ENCODE data around the gene RNF26. TPM values are rescaled to one million over a fixed set of nuclear protein-coding genes. Genes with fewer than 3 reads are reported as not detected.

RNF26 gene
- total RNA-seq, 1 donor from 2014 or later, result 22.2 TPM

DNA sequence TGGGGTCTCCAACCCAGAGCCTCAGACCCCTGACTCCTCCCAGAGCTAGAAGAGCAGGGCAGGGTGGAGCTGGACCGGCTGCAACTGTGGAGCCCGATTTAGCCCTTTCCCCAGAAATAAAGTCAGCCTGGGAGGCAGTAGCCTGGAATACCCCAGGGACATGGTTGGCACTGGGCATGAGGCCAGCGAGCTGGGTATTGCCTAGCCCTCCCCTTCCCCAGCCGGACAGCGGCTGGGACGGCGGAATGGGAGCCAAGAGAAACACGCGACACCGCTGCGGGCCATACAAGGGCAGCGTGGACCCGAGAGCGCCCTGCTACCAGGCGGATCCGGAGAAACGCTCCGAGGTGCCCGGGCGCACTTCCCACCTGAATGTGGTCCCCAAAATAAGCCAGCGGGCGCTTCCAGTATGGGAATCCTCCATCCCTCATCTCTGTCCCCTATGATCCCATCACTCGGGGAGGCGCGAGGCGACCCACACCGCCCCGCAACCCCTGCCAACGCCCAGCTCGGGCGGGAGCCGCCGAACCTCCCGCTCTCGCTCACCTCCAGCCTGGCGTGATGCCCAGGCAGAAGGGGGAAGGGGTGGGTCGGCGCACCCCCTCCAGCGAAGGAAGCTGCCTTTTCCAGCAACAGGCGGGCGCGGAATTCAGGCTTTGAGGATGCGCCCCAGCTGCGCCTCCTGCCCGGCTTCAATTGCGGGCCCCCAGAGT lies 18.2 kb upstream of the RNF26 start:
- ATAC-seq, result no peak

DNA sequence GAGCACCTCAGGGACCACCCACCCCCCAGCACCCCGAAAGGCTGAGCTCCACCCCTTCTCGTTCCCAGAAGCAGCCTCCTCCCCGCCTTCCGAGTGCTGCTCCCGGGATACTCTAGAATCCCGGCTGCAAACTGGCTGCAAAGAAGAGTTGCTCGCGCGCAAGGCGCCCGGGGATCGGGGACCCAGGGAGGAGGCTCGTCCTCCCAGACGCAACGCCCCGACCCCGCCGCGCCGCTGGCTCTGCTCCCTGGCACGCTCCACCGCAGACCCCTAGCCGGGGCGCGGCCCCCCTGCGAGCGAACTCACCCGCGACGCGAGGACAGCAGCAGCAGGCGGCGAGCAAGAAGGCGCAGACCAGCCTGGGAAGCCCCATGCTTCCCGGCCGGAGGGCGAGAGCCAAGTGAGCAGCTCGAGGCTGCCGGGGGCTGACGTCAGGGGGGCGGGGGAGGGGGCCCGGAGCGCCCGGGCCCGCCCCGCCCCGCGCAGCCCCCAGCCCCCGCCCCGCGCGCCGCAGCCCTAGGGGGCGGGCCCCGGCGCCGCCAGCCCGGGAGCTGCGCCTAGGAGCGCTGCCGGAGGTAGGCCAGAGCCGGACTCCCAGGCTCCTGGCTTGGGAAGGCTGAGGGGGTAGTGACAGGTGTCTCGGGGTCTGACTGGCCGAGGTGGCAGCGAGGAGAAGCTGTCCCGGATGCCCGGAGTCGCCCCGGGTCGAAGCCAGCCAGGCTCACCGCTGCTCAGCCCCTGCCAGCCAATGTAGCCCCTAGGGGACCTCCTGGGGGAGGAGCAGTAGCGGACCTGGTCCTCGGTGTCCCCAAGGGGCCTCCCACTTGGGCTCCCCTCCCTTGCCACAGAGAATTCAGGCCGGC lies 17.4 kb upstream of the RNF26 start, which contains the start of gene MCAM:
Gene MCAM (minus strand): TSS at position 402 of the 863 bp plus-strand sequence. CDS start 29 bp downstream, at position 373.
- peak; percentile 13 for ATAC-seq

DNA sequence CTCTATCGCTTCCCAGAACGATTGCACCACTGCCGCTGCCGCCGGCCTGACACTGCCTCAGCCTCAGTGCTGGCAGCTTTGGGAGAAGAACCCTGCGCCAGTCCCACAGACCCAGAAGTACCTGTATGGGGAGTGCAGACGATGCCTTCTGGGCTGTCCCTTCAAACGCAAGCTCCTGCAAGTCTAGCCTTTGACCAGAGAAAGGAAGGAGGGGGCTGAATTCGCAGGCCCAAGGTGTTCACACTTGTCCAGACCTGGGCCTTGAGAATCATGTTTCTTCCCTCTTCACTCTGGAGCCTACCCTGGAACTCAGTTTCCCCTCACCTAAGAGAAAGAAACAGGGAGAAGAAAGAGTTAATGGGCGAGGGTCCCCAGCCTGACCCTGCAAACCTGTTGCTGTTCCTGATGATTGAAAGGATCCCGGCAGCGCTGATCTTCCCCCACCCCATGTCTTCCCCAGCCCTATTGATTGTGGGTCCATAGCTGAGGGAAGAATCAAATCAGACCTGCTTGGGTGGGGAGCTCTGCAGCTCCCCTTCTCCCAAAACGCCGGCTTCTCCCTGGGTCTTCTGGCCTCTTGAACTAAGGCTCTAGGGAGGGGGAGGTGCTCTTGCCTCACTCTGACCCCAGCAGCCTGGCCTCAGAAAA lies 16.6 kb upstream of the RNF26 start:
- ATAC-seq, result peak; percentile 53

DNA sequence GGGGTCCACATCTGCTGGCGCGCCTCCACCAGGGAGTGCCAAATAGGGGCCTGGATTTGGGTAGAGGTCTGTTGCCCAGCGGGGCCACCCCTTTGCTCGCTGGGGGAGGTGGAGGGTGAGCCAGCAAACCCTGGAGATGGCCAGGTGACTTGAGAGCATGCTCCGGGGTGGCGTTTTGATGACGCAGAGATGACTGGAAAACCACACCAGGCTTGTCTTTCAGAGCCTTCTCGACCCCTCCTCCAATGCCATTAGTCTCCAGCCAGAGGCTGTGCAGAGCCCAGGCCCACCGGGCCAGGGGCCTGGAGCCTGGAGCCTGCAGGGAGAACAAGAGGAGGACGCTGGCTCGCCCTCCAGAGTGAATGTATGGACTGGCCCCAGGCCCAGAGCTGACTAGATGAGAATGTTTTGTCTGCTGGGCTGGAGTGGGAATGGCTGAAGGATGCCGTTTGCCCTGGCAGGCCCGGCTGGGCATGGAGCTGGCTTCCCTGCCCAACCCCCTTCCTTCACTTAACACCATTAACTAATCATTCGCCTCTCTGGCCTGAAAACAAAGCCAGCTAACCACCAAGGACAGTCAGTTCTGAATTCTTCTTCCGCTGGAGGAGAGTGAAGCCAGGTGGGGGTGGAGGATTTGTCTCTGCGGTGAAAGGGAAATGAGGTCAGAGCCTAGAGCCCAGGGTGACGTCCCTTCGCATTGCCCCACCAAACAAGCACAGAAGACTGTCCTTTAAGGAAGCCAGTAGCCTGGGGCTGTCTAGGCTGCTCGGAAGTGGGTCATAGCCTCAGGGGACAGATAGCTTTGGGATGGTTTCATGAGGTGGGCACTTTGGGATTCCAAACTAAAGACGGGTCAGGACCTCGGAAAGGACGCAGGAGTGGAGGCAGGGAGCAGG lies 15.8 kb upstream of the RNF26 start:
- ATAC-seq, result peak; percentile 32

DNA sequence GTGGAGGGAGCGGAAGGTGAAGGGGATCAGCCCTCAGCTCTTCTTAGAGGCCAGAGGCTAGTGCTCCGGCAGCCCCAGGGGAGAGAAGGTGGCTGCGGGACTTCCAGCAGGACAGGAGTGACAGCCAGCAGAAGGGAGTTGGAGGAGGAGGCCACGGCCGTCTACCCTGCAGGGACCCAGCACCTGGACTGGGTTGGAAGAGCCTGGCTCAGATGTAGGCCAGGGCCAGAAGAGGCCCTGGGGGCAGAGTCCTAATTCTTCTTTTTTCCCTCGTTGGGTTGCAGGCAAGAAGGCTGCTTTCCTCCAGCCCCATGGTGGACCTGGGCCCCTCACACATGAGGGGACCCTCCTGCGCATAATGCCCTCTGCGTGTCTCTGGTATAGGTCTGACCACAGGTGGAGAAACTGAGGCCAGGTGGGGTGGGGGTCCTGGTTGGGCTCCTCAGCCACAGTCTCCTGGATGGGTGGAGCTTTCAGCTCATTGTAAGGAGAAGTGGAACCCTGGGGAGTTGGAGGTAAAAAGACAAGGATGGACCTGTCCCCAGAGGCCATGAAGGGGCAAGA lies 15.1 kb upstream of the RNF26 start:
- ATAC-seq, result no peak

DNA sequence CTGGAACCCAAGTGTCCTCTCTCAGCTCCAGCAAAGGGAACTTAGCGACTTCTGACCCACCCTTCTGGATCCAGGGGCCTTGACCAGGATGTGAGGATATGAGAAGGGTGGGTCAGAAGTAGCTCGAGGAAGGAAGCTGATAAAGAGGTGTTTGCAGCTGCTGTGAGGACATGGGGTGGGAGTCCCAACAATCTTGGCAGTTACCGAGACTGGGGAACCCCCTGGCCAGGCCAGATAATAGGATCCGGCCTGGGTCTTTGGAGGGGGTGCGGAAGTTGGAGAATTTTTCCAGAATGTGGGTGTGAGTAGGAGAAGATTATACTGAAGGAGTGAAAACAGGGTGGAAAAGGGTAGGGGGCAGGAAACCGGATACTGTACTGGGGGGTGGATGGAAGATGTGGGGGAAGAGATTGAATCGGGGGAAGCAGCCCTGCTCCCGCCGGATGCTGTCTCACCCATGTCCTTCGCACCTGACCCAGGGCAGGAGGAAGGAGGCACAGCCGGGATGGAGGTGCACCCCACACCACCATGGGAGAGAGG lies 14.6 kb upstream of the RNF26 start:
- ATAC-seq, result no peak

DNA sequence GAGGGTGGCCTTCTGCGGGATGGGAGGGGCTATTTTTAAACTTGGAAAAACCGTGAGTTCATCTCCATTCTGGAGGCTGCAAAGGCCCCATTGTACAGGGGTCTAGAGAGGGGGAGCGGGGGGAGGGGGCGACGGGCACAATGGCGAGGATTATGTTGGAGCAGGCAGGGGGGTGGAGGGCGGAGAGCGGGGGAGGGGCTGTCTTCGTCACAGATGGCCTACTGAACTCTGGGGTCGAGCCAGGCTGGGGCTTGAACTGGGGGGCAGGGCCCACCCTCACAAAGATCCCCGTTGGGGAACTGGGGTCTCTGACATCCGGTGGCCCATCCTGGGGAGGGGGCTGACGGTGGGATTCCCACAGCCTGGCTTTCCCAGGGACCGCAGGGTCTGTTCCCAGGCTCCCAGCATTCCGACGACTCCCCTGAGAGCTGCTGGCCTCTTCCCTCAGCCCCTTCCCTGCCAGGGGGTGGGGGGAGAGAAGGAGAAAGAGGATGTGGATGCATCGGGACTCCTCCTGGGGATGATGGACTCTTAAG lies 14.0 kb upstream of the RNF26 start:
- no peak for ATAC-seq

DNA sequence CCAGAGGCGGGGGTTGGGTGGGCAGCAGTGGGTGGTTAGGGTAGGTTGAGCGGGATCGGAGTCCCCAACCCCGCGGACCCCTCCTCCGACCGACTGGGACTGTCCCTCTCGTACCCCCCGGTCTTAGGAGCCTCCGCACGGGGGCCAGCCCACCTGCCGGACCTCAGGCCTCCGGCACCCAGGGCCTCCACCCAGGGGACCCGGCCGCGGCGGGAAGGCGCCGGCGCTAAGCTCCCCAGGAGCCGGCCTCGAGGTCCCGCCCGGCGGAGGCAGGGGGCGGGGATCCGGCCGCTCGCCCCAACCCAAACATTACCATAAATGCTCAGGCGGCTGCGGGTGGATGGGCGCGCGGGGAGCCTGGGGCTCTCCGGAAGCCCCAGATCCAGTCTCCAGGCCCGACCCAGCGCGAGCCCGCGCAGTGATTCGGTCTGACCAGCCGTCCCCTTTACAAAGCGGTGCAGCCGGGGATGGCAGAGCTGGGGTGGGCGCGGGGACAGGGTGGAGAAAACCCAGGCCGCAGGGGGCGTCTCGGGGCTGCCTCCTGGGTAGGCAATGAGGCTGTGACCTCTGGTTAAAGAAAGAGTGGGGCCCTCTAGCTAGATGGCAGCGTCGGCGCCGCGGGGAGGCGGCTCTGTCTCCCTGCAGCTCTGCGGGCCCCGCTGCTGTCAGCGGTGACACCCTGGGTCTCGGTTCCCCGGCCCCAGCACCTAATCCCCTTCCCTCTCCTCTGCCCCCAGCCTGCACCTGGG lies 13.4 kb upstream of the RNF26 start:
- peak; percentile 19 for ATAC-seq

DNA sequence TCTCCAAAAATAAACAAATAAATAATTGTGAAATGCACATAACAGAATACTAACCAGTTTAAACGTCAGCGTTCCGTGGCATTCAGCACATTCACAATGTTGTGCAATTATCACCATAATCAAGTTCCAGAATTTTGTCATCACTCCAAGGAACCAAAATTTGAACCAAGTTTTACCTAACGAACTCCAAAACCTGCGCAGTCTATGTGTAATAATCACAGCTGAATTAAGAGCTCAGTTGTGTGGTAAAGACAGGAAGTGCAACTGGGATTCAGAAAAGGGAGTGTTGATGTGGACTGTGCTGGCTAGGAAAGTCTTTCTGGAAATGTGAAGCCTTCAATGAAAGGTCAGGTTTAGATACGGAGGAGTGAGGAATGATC lies 12.0 kb upstream of the RNF26 start:
- no peak for ATAC-seq

DNA sequence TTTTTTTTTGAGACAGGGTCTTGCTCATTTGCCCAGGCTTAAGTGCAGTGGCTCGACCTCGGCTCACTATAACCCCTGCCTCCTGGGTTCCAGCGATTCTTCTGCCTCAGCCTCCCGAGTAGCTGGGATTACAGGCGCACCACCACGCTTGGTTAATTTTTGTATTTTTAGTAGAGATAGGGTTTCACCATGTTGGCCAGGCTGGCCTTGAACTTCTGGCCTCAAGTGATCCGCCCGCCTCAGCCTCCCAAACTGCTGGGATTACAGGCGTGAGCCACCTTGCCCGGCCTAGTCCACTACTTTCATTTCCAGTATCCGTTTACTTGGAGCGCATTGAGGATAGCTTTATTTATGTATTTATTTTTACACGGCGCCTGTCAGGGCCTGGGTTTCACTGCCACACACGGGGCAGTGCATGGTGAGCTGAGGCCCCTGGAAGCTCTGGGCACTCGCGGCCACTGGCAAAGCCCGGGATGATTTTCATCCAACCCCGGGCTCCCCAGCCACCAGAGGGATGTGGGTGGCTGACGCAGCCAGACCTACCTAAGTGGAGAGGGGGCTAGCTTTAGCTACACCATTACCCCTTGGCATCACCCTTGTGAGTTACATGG lies 11.3 kb upstream of the RNF26 start:
- ATAC-seq, result no peak

DNA sequence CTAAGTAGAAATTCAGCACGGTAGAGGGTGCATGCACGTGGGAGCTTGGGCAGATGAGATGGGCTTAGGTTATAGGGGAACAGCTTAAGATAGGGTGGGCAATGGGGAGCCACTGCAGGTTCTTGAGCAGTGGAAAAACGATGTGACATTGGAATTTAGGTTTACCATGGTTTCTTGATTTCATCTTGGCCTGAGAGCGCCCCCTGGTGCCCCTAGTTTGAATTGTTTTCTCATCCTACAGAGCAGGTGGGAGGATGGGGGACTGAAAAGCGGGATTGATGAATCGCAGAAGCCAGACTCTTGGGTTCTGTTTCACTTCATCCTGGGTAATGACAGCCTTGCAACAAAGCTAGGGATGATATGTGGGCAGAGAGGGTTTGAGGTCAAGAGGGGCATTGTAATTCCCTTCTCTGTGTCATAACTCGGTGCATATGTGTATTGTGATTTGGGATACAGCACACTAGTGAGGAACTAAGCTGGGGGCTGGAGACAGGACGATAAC lies 10.7 kb upstream of the RNF26 start:
- peak; percentile 11 for ATAC-seq

DNA sequence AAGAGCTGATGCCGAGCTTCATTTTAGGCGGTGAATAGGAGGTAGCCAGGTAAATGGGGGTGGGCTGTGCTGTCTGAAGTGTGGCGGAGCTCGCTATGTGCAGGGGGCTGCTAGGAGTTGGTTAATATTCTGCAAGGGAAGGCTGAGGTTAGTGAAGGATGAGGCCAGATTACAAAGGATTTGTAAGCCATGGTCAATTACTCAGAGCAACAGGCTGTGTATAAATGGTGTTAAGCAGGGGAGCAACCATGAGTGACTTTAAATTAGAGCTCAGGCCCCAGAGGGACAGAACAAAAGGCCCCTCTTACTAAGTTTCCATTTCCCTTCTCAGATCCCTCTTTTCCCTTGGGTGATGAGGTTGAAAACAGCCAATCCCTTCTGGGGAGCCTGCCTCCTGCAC lies 10.1 kb upstream of the RNF26 start:
- no peak for ATAC-seq

DNA sequence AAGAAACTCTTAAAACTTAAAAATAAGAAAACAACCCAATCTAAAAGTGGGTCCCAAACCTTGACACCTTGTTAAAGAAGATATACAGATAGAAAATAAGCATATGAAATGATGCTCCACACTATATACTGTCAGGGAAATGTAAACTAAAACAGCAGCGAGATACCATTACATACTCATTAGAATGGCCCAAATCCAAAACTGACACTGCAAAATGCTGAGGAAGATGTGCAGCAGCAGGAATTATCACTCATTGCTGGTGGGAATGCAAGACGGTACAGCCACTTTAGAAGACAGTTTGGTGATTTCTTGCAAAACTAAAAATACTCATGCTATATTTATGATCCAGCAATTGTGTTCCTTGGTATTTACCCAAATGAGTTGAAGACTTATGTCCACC lies 5.0 kb upstream of the RNF26 start:
- no peak for ATAC-seq

DNA sequence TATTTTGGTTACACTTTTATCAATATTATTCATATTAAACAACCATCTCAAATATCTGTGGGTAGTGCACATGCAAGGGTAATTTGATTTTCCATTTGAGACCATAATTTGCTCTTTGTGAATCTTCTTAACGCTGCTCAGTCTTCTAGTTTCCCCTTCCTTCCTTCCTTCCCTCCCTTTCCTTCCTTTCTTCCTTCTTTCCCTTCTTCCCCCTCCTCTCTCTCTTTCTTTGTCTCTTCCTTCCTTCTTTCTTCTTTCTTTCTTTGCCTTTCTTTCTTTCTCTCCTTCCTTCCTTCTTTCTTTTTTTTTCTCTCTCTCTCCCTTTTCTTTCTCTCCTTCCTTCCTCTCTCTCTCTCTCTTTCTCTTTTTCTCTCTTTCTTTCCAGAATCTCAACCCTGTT lies 4.1 kb upstream of the RNF26 start:
- ATAC-seq, result no peak

DNA sequence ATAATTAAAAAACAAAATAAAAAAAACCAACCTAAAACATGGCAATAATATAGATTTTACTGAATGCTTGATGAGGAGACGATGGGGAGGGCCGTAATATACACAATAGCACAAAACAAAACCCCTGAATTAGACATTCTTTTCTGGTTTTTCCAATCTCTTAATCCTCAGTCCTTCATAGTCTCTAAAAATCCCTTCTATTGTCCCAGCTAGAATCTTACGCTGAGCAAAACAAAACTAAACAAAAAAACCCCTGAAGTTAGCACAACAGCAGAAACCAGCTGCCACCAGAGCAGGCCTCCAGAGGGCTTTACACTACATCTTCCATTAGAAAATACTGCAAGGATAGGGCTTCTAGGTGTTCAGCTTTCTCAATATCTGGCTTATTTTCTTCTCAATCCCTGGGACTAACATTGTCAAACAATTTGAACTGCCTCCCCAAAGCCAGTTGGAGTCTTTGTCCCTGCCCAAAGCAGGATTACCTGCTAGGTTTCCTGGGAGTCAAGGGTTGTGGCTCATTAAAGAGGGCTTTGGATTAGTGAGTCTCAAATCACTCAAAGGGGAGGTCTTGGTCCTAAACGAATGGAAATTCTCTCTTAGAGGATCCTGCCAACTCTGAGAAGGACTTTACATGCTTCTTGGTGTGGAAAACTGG lies 2.1 kb upstream of the RNF26 start:
- ATAC-seq, result no peak

DNA sequence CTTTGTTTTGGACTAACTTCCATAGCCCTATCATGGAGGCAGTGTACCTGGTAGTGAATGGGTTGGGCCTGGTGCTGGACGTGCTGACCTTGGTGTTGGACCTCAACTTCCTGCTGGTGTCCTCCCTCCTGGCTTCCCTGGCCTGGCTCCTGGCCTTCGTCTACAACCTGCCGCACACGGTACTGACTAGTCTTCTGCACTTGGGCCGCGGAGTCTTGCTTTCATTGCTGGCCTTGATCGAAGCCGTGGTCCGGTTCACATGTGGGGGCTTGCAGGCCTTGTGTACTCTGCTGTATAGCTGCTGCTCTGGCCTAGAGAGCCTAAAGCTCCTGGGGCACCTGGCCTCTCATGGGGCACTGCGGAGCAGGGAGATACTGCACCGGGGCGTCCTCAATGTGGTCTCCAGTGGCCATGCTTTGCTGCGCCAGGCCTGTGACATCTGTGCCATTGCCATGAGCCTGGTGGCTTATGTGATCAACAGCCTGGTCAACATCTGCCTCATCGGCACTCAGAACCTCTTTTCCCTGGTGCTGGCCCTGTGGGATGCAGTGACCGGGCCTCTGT lies 846 bp downstream of the RNF26 start:
- ATAC-seq, result no peak

DNA sequence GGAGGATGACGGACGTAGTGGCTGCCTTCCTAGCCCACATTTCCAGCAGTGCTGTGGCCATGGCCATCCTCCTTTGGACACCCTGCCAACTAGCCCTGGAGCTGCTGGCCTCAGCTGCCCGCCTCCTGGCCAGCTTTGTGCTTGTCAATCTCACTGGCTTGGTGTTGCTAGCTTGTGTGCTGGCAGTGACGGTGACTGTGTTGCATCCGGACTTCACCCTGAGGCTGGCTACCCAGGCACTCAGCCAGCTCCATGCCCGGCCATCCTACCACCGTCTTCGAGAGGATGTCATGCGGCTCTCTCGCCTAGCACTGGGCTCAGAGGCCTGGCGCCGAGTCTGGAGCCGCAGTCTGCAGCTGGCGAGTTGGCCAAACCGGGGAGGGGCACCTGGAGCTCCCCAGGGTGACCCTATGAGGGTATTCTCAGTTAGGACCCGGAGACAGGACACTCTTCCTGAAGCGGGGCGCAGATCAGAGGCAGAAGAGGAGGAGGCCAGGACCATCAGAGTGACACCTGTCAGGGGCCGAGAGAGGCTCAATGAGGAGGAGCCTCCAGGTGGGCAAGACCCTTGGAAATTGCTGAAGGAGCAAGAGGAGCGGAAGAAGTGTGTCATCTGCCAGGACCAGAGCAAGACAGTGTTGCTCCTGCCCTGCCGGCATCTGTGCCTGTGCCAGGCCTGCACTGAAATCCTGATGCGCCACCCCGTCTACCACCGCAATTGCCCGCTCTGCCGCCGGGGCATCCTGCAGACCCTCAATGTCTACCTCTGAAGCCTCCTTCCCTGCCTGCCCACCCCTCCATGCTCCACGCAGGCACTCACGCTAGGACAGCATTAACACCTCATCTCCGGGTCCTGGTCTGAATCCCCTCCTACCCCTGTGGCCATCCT lies 1.6 kb downstream of the RNF26 start:
- ATAC-seq, result no peak

Measured in esophagus mucosa (tissue), 1 donor.